Activated CD8-positive, alpha-beta memory T cell treated with anti-CD3 and anti-CD28 coated beads for 36 hours (primary cell): ENCODE results near the gene RELB. TPM values are rescaled to one million over a fixed set of nuclear protein-coding genes. Genes with fewer than 3 reads are reported as not detected.
"Not testable (repeated sequence)": the region's sequence is repeated elsewhere in the genome, so short reads cannot be mapped to it uniquely, and the experiment has no call there.

Experiments
- CTCF ChIA-PET: fragments of 350-600 bp; sonication (Branson Sonifier 250); formaldehyde crosslinking; loops from one replicate; lab custom pipeline; 2021; ENCODE audit warnings: antibody characterized with exemption; lab: Charles Lee
- POLR2A ChIA-PET: fragments of 350-600 bp; sonication (Branson Sonifier 250); formaldehyde crosslinking; loops from one replicate; lab custom pipeline; 2021; ENCODE audit warnings: antibody characterized with exemption; lab: Charles Lee
- total RNA-seq, 2 experiments: library from RNA; stranded (reverse); gene quantifications; one replicate each; pipeline ENCODE4 v1.2.3, GENCODE V29; 2021

Gene RELB
- total RNA-seq = 10 to 100 TPM; 48.5 to 51.6 TPM

- POLR2A ChIA-PET = interaction anchor here (0.5 to 1.1 kb wide), 8 partner anchors 21 to 178 kb away, joined by 3 to 13 read pairs (median 4); partner anchors contain the start of gene CLASRP
- CTCF ChIA-PET = interaction anchor here (1.0 to 1.9 kb wide), 3 partner anchors 11 to 58 kb away, joined by 3 to 8 read pairs (median 6); partner anchors contain the start of gene CLASRP
These were observed at the start of gene RELB for GRCh38 chr19:45001087-45001739. Gene RELB (plus strand): TSS chr19:45001464. CDS start chr19:45001580, 116 bp downstream.

- POLR2A ChIA-PET = interaction anchor here (0.5 kb wide), 1 partner anchor 310 kb away, joined by 3 read pairs; the partner anchor contains the start of gene PVR
- CTCF ChIA-PET = interaction anchor here (0.6 to 0.9 kb wide), 2 partner anchors 44 to 63 kb away, joined by 3 read pairs; partner anchors contain the start of gene TOMM40
These were observed 47.0 kb upstream of the RELB start for GRCh38 chr19:44954278-44954648.

GRCh38 chr19:44954649-44955504, 46.4 kb upstream of the RELB start, which contains the start of gene CLPTM1:
Gene CLPTM1 (plus strand): TSS chr19:44955380. CDS start chr19:44955396, 16 bp downstream.
- ChIA-PET POLR2A (interaction anchor here (0.5 kb wide), 2 partner anchors 263 to 311 kb away, joined by 3 read pairs; partner anchors contain the start of gene PVR), CTCF (interaction anchor here (0.6 to 0.9 kb wide), 2 partner anchors 44 to 64 kb away, joined by 3 read pairs; partner anchors contain the start of gene TOMM40)

- CTCF ChIA-PET = interaction anchor here (0.6 to 1.1 kb wide), 2 partner anchors 133 to 483 kb away, joined by 3 read pairs; no protein-coding TSS in a partner anchor
- POLR2A ChIA-PET = interaction anchor here (0.5 kb wide), 1 partner anchor 1452 kb away, joined by 3 read pairs; no protein-coding TSS in a partner anchor
These were observed 45.5 kb upstream of the RELB start for GRCh38 chr19:44955505-44956439.

GRCh38 chr19:44957526-44957925, 43.7 kb upstream of the RELB start:
- POLR2A ChIA-PET = interaction anchor here (0.5 kb wide), 1 partner anchor 81 kb away, joined by 5 read pairs; the partner anchor contains the start of gene CLASRP
- CTCF ChIA-PET = interaction anchor here (0.8 kb wide), 1 partner anchor 100 kb away, joined by 3 read pairs; no protein-coding TSS in a partner anchor

GRCh38 chr19:44958090-44958489, 43.2 kb upstream of the RELB start:
- ChIA-PET POLR2A (no interaction called here), CTCF (interaction anchor here (0.8 kb wide), 1 partner anchor 99 kb away, joined by 3 read pairs; no protein-coding TSS in a partner anchor)

GRCh38 chr19:44959691-44960090, 41.6 kb upstream of the RELB start:
- CTCF ChIA-PET = interaction anchor here (0.8 kb wide), 1 partner anchor 29 kb away, joined by 3 read pairs; no protein-coding TSS in a partner anchor
- POLR2A ChIA-PET = no interaction called here

GRCh38 chr19:44960906-44961728, 40.1 kb upstream of the RELB start:
- CTCF ChIA-PET = interaction anchor here (1.1 kb wide), 1 partner anchor 9 kb away, joined by 3 read pairs; no protein-coding TSS in a partner anchor

GRCh38 chr19:44961821-44962220, 39.4 kb upstream of the RELB start:
- CTCF ChIA-PET = no interaction called here
- POLR2A ChIA-PET = no interaction called here

More at GRCh38 chr19:44960906-44961728, 40.1 kb upstream of the RELB start:
- POLR2A ChIA-PET = no interaction called here

- ChIA-PET POLR2A (no interaction called here), CTCF (no interaction called here)
These were observed 33.1 kb upstream of the RELB start for GRCh38 chr19:44968118-44968517.

- POLR2A ChIA-PET = no interaction called here
- CTCF ChIA-PET = no interaction called here
These were observed 32.6 kb upstream of the RELB start for GRCh38 chr19:44968670-44969069.

- ChIA-PET CTCF (interaction anchor here (0.7 kb wide), 1 partner anchor 74 kb away, joined by 3 read pairs; no protein-coding TSS in a partner anchor), POLR2A (no interaction called here)
These were observed 31.8 kb upstream of the RELB start for GRCh38 chr19:44969437-44969836.

GRCh38 chr19:44971451-44971850, 29.8 kb upstream of the RELB start:
- CTCF ChIA-PET, POLR2A ChIA-PET: not testable (repeated sequence)

GRCh38 chr19:44972802-44973201, 28.5 kb upstream of the RELB start:
- ChIA-PET CTCF (interaction anchor here (0.5 kb wide), 1 partner anchor 105 kb away, joined by 3 read pairs; no protein-coding TSS in a partner anchor), POLR2A (no interaction called here)

GRCh38 chr19:44973982-44974735, 27.1 kb upstream of the RELB start:
- POLR2A ChIA-PET = interaction anchor here (0.9 kb wide), 1 partner anchor 27 kb away, joined by 3 read pairs; the partner anchor contains the start of gene RELB

GRCh38 chr19:44974857-44975256, 26.4 kb upstream of the RELB start:
- ChIA-PET POLR2A (interaction anchor here (0.9 kb wide), 1 partner anchor 26 kb away, joined by 3 read pairs; the partner anchor contains the start of gene RELB), CTCF (no interaction called here)

More at GRCh38 chr19:44973982-44974735, 27.1 kb upstream of the RELB start:
- CTCF ChIA-PET = interaction anchor here (0.6 to 0.9 kb wide), 2 partner anchors 85 to 278 kb away, joined by 3 read pairs; no protein-coding TSS in a partner anchor
